ENCODE results near the gene STK26.
"Not testable (repeated sequence)": the region's sequence is repeated elsewhere in the genome, so short reads cannot be mapped to it uniquely, and the experiment has no call there.

STK26 gene

DNA sequence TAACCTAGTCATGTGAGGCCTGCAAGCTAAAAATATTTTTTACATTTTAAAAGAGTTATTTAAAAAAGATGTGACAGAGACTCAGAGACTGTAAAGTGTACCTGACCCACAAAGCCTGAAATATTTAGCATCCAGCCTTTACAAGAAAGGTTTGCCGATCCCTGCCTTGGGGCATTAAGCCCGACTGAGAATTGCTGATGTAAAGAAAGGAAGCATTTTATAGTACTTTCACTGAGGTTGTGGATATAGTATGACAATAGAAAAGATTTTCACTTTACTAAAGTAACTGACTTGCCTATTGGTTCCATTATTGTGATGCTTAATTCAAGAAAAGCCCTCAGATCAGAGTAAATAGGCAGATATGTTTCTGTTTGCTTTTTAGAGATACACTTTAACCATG is 17.0 kb downstream of the STK26 start:
- DNase-seq, result no peak

GRCh38 chrX:132041015-132041414 is 17.9 kb downstream of the STK26 start:
- no peak for DNase-seq

DNA sequence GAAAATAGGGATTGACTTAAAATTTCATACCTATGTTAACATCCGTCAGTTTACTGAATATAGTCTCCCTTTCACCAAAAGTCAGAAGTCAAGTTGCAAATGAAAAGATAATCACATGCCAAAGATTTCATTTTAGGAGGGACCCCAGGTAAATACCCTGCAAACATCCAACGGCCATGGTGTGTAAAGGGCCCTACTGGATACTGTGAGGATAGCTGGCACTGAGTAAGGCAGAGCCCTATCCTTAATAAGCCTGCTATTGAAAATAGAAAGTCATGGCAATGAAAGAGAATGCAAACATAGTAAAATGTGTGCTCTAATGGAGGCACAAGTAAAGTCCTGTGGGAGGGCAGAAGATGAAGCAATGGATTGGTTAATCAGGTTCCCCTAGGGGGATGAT is 20.9 kb downstream of the STK26 start:
- no peak for DNase-seq

DNA sequence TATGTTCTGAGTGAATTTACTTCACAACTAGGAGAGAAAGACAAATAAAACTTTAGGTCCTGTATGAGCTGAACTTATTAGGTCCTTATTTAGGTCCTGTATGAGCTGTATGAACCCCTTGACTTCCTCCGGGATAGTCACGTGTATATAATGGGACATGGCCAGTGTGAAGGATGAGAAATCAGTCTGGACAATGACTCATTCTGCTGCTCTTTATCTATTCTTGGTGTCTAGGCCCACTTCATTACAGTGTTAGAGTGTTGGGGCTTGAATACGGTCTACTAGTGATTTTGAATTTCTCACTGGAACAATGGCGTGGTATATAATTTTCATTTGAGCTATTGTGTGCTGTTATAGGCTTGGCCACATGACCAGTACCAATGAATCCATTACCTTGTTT is 21.9 kb downstream of the STK26 start:
- no peak for DNase-seq

DNA sequence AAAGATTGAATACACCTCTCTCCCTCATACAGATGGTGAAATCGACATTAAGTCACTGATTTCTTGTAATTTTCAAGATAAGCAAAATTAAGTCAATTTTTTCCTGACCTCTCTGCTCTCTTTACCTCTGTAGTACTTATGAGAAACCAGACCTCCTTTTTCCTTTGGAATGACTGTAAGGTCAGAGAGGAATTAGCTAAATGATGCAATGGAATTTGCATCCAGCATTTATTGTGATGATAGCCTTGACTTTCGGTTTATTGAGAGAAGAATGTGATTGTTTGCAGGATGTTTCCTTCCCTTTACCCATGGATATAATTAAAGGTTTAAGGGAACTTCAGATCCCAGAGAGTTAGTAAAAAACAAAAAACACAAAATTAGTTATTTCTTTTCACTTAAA is 22.4 kb downstream of the STK26 start:
- no peak for DNase-seq

GRCh38 chrX:132046533-132046932 is 23.4 kb downstream of the STK26 start:
- no peak for DNase-seq

DNA sequence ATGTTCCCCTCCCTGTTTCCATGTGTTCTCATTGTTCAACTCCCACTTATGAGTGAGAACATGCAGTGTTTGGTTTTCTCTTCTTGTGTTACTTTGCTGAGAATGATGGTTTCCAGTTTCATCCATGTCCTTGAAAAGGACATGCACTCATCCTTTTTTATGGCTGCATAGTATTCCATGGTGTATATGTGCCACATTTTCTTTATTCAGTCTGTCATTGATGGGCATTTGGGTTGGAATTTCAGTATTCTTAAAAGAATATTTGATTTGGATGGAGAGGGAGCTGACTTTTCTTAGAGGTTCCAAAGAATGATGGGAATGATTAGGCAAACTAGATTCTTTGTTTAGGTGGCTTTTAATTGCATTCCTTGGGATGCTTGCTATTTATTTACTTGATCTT is 28.7 kb downstream of the STK26 start:
- not testable (repeated sequence) for DNase-seq

- DNase-seq, result no peak
These were observed 34.9 kb downstream of the STK26 start for GRCh38 chrX:132058050-132058449.

- no peak for DNase-seq
These were observed 35.9 kb downstream of the STK26 start for GRCh38 chrX:132058975-132059374.

- no peak for DNase-seq
These were observed 37.0 kb downstream of the STK26 start for GRCh38 chrX:132059973-132060540.

DNA sequence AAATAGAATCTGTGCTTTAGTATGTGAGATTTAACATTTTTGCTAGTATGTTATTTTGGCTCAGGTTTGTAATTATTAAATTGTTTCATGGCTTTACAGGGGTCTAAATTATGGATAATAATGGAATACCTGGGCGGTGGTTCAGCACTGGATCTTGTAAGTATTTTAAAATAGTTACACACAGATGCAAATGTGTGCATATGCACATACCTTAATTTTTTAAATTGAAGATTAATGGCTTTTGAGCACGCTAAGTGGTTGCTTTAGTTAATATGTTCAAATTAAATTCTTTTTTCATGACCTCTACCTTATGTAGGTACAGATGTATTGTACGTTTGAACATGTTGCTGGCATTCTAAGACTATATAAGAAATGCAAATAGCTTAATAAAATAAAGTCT is 40.2 kb downstream of the STK26 start:
- no peak for DNase-seq

GRCh38 chrX:132063862-132064261 is 40.8 kb downstream of the STK26 start:
- no peak for DNase-seq

- DNase-seq, result no peak
These were observed 45.3 kb downstream of the STK26 start for GRCh38 chrX:132068405-132068804.

- no peak for DNase-seq
These were observed 48.2 kb downstream of the STK26 start for GRCh38 chrX:132071254-132071653.

DNA sequence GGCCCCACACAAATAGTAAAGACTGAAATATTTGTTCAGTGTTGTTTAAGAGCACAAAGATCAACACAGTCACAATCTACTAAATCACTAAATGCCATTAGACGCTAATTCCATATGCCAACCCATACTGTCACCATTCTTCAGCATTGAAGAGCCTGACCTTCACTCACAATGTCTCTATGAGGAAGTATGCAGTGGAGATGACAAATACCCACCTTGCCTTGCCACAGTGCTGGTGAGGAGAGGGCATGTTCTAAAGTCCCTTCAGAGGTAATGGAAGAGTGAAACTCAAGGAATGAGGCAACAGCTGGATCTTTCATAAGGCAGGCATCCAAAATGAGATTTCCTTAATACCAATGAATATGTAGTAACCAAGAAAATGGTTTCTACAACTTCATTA is 54.3 kb downstream of the STK26 start:
- no peak for DNase-seq

DNA sequence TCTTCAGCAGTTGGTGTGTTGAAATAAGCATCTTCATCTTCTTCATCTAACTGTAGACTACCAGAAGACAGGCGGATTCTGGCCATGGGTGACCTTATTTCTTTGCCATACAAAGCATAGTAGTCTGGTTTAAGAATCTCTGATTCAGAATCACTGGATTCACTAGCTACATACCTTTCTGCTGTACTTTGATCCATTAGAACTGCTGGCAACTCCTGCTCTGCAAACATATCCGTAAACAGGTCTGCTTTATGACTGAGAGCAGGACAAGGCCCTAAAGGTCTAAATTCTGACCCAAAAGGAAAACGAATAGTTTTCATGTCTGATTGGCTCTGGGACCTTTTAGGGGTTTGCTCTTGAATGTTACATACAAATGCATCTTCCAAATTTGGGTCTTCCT is 54.8 kb downstream of the STK26 start:
- no peak for DNase-seq

DNA sequence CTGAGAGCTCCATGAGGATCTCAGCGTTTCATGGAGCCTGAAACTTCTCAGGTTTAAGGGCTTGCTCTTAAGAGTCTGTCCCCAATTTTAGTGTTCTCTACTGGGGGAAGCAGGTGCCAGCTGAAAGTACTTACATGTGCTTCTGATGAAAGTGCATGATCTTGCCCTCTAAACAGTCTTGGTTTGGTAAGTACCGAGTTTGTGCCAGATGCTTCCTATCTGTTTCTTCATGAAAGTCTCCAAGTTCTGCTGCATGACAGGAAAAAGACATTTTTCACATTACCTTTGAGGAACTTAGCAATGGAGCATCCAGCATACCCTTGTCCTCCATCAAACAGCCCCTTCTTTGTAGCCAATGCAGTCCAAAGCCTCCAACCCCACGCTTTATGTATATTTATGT is 62.7 kb downstream of the STK26 start:
- DNase-seq, result no peak

GRCh38 chrX:132086672-132087071 is 63.6 kb downstream of the STK26 start:
- no peak for DNase-seq

DNA sequence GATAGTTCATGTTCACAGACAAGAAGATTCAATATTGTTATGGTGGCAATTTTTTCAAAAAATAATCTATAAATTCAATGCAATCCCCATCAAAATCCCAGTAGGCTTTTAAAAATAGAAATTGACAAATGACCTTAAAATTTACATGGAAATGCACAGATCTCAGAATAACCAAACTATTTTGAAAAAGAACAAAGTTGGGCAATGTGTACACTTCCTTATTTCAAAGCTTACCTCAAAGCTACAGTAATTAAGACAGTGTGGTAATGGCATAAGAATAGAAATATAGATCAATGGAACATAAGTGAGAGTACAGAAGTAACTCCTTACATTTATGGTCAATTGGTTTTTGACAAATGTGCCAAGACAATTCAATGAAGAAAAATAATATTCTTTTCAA is 65.8 kb downstream of the STK26 start:
- DNase-seq, result no peak

- DNase-seq, result no peak
These were observed 67.5 kb downstream of the STK26 start for GRCh38 chrX:132090403-132091159.

GRCh38 chrX:132092439-132093065 is 69.5 kb downstream of the STK26 start:
- DNase-seq, result peak; percentile 49

GRCh38 chrX:132093239-132093860 is 70.2 kb downstream of the STK26 start:
- DNase-seq, result no peak

DNA sequence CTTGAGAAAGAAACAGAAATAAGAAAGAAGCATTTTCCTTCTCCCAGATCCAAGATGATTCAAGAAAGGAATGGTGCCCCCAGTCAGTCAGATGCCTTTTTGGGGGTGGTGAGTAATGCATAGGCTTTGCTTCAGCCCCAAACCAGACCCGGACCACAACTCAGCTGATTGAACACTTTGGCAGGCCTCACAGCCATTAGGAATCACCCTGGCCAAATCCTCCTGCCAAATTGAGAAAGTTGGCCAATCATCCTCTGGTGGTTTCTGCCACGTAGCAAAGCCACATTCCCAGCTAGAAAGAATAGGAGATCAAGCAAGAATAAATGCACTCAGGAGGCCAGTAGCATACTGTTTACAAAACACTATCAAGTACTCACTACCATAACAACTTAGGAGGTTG is 71.1 kb downstream of the STK26 start:
- DNase-seq, result no peak

GRCh38 chrX:132098704-132099103 is 75.6 kb downstream of the STK26 start:
- DNase-seq, result not testable (repeated sequence)

Measured in activated CD4-positive, alpha-beta T cell treated with anti-CD3 and anti-CD28 coated beads, Interleukin-2, amount 50 U/mL, for 16 hours (primary cell).